CD14-positive monocyte (primary cell): ENCODE measurements around the gene INO80. TPM values are rescaled to one million over a fixed set of nuclear protein-coding genes. Genes with fewer than 3 reads are reported as not detected.

Experiments
- DNase-seq, 3 donors: peaks; one replicate each; pipeline ENCODE4 v3.0.0-alpha.2; 2011 to 2022
- H2AFZ ChIP-seq: 2 replicates; pipeline ENCODE4 v1.6.0; 2012; ENCODE audit warnings: mild to moderate bottlenecking, low read depth, low read length, inconsistent platforms; ENCODE audit not compliant: insufficient read depth, poor library complexity, severe bottlenecking
- H3K27ac ChIP-seq, 2 donors: 1 replicate in 1 of 2; 2 replicates in 1 of 2; pipeline ENCODE4 v1.5.1; 2012 to 2013; ENCODE audit warnings: low read length in 2 of 2, control low read depth in 1 of 2, inconsistent platforms in 1 of 2, low read depth in 1 of 2, mild to moderate bottlenecking in 1 of 2
- H3K27me3 ChIP-seq, 2 donors: one replicate each; pipeline versions ENCODE4 v1.6.0 to v1.6.1; 2011 to 2013; ENCODE audit warnings: low read length in 2 of 2; ENCODE audit not compliant: control insufficient read depth in 2 of 2, insufficient read depth in 2 of 2
- H3K36me3 ChIP-seq, 2 donors: replicated peaks in 1 of 2; 1 replicate in 1 of 2; 2 replicates in 1 of 2; pipeline versions ENCODE4 v1.5.1 to v1.6.1; 2012 to 2013; ENCODE audit warnings: low read length in 2 of 2, control low read depth in 1 of 2, inconsistent platforms in 1 of 2, mild to moderate bottlenecking in 1 of 2; ENCODE audit not compliant: insufficient read depth in 2 of 2, control insufficient read depth in 1 of 2
- H3K4me1 ChIP-seq, 2 donors: 1 replicate in 1 of 2; 2 replicates in 1 of 2; pipeline versions ENCODE4 v1.5.1 to v1.6.1; 2012 to 2013; ENCODE audit warnings: low read length in 2 of 2, control low read depth in 1 of 2, inconsistent platforms in 1 of 2, mild to moderate bottlenecking in 1 of 2, moderate library complexity in 1 of 2; ENCODE audit not compliant: insufficient read depth in 2 of 2, control insufficient read depth in 1 of 2
- H3K4me2 ChIP-seq: replicated peaks from 2 replicates; pipeline ENCODE3; 2012; ENCODE audit warnings: low read length, moderate library complexity, mild to moderate bottlenecking; ENCODE audit not compliant: poor library complexity, severe bottlenecking; ENCODE audit errors: extremely low read depth
- H3K4me3 ChIP-seq, 3 experiments: fragments of 200-600 bp in 1 of 3; sonication (generic) in 1 of 3; replicated peaks in 1 of 3; 1 replicate in 2 of 3; 2 replicates in 1 of 3; pipeline ENCODE4 v1.5.1; 2011 to 2013; ENCODE audit warnings: low read length in 3 of 3, mild to moderate bottlenecking in 3 of 3, control low read depth in 2 of 3, low read depth in 2 of 3, inconsistent platforms in 1 of 3, moderate library complexity in 1 of 3
- H3K79me2 ChIP-seq: 2 replicates; pipeline ENCODE4 v1.6.0; 2012; ENCODE audit warnings: mild to moderate bottlenecking, control low read depth, inconsistent platforms, low read length, moderate library complexity; ENCODE audit not compliant: insufficient read depth
- H3K9ac ChIP-seq: 2 replicates; pipeline ENCODE4 v1.6.0; 2017; ENCODE audit warnings: low read length, mild to moderate bottlenecking; ENCODE audit not compliant: insufficient read depth, poor library complexity, severe bottlenecking
- H3K9me3 ChIP-seq, 2 donors: replicated peaks in 1 of 2; 1 replicate in 1 of 2; 2 replicates in 1 of 2; pipeline versions ENCODE4 v1.5.1 to v1.6.1; 2012 to 2013; ENCODE audit warnings: low read length in 2 of 2, control low read depth in 1 of 2; ENCODE audit not compliant: control insufficient read depth in 1 of 2, insufficient read depth in 1 of 2
- H4K20me1 ChIP-seq: 2 replicates; pipeline ENCODE4 v1.6.0; 2012; ENCODE audit warnings: mild to moderate bottlenecking, low read length, control low read depth, moderate library complexity; ENCODE audit not compliant: insufficient read depth
- H3K27ac Mint-ChIP-seq, 7 donors: one replicate each; pipeline ENCODE4 v1.8.0; 2020; ENCODE audit warnings: mild to moderate bottlenecking in 7 of 7, mixed read lengths in 7 of 7, moderate library complexity in 6 of 7, inconsistent platforms in 2 of 7
- H3K27me3 Mint-ChIP-seq, 3 donors: one replicate each; pipeline ENCODE4 v1.8.0; 2021 to 2022; ENCODE audit warnings: low read depth in 3 of 3, mild to moderate bottlenecking in 3 of 3, mixed read lengths in 3 of 3, moderate library complexity in 3 of 3, inconsistent platforms in 1 of 3
- H3K36me3 Mint-ChIP-seq, 2 donors: one replicate each; pipeline ENCODE4 v1.8.0; 2020; ENCODE audit warnings: mixed read lengths in 2 of 2, inconsistent platforms in 1 of 2, mild to moderate bottlenecking in 1 of 2
- H3K4me1 Mint-ChIP-seq: one replicate; pipeline ENCODE4 v1.8.0; 2020; ENCODE audit warnings: mild to moderate bottlenecking, mixed read lengths
- H3K4me3 Mint-ChIP-seq, 2 donors: one replicate each; pipeline ENCODE4 v1.8.0; 2020; ENCODE audit warnings: mild to moderate bottlenecking in 2 of 2, mixed read lengths in 2 of 2, moderate library complexity in 1 of 2
- H3K9me3 Mint-ChIP-seq, 7 donors: one replicate each; pipeline ENCODE4 v1.8.0; 2020 to 2022; ENCODE audit warnings: mixed read lengths in 7 of 7, mild to moderate bottlenecking in 6 of 7, moderate library complexity in 6 of 7, inconsistent platforms in 2 of 7
- WGBS: methylation state at CpG from one replicate; pipeline ENCODE4 v1.1.5; 2013; ENCODE audit warnings: missing lambda C conversion rate; ENCODE audit not compliant: insufficient coverage; 5-methylcytosine and 5-hydroxymethylcytosine counted together
- intact Hi-C, 2 donors: fragments of 100-400 bp; cut with micrococcal nuclease; formaldehyde crosslinking; loops; one replicate each; pipeline versions ENCODE4 v1.15.0 to v1.15.1; 2023
- polyA plus RNA-seq, 3 donors: library from polyadenylated mRNA; depleted of rRNA in 1 of 3; unstranded in 2 of 3; stranded (reverse) in 1 of 3; fragments of 300-500 nt in 2 of 3; fragments of >200 nt in 1 of 3; fragmentation: Illumina TruSeq in 2 of 3; gene quantifications; 1 replicate in 2 of 3; 2 replicates in 1 of 3; pipeline ENCODE4 v1.2.3, GENCODE V29; 2012 to 2021
- TF ChIP-seq, protein P1 (sequence below): fragments of 200-600 bp; IDR thresholded peaks from one replicate; pipeline ENCODE4 v1.8.0; 2022; ENCODE audit warnings: antibody characterized with exemption, mild to moderate bottlenecking

Gene INO80
- polyA plus RNA-seq, 3 donors: 2.3 to 13.1 (median 2.4) TPM

DNA sequence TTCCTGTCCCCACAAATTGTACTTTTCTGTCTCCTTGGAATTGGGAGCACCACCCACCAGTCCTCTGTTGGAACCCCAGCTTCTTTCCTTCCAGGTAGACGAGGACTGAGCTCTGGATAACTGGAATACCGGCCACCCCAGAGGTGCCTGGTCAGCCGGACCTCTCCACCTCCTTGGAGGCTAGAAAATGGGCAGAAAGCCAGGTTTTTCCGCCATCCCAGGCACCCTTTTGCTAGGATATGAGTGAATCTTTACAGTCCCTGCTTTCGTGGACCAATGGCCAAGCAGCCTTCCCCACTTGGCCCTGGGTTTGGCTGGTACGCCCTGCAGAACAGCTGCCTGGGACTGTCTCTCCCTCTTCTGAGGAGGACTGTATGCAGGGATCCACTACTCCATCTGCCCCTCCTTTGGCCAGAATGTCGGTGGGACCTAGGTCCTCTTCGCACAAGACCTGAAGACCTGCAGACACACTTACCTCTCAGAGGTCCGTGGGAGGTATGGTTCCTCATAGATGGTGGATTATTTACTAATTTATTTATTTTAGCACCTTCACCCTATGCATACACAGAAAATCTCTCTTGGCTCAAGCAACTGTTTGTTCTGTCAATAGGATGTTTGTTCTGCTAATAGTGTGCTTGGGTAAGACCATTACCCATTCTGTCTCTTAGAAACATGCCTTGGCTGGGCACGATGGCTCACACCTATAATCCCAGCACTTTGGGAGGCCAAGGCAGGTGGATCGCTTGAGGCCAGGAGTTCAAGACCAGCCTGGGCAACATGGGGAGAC, 171.4 kb downstream of the INO80 start:
- intact Hi-C loops: loop anchor here in 1 of 2 donors (5.0 to 10.0 kb wide), 2 partner anchors 37 to 80 kb away; no protein-coding TSS in a partner anchor
- Histone ChIP-seq H3K9ac (no peak overlapping the region), H3K4me3 (no peak overlapping the region), H3K9me3 (no peaks in the 10 kb centered on the region), H3K4me1 (peaks cover 33 to 37% of the 10 kb centered on the region in 2 donors), H3K36me3 (no peaks in the 10 kb centered on the region), H3K27ac (no peak overlapping the region), H3K79me2 (no peaks in the 10 kb centered on the region), H3K4me2 (no peak overlapping the region), H3K27me3 (no peaks in the 10 kb centered on the region), H2AFZ (no peak overlapping the region), H4K20me1 (no peaks in the 10 kb centered on the region)
- no peak overlapping the region for H3K27ac Mint-ChIP-seq
- H3K27me3 Mint-ChIP-seq: peaks cover 6 to 14% (median 10%) of the 10 kb centered on the region in 3 donors
- peaks cover 35% of the 10 kb centered on the region for H3K4me1 Mint-ChIP-seq
- WGBS: 100% methylated on average over 6 of the region's 11 CpGs
- DNase-seq: no peak
- TF ChIP-seq, protein P1, sequence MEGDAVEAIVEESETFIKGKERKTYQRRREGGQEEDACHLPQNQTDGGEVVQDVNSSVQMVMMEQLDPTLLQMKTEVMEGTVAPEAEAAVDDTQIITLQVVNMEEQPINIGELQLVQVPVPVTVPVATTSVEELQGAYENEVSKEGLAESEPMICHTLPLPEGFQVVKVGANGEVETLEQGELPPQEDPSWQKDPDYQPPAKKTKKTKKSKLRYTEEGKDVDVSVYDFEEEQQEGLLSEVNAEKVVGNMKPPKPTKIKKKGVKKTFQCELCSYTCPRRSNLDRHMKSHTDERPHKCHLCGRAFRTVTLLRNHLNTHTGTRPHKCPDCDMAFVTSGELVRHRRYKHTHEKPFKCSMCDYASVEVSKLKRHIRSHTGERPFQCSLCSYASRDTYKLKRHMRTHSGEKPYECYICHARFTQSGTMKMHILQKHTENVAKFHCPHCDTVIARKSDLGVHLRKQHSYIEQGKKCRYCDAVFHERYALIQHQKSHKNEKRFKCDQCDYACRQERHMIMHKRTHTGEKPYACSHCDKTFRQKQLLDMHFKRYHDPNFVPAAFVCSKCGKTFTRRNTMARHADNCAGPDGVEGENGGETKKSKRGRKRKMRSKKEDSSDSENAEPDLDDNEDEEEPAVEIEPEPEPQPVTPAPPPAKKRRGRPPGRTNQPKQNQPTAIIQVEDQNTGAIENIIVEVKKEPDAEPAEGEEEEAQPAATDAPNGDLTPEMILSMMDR: no peak
- no peaks in the 10 kb centered on the region for H3K9me3 Mint-ChIP-seq
- H3K4me3 Mint-ChIP-seq: no peak overlapping the region
- H3K36me3 Mint-ChIP-seq: no peaks in the 10 kb centered on the region

DNA sequence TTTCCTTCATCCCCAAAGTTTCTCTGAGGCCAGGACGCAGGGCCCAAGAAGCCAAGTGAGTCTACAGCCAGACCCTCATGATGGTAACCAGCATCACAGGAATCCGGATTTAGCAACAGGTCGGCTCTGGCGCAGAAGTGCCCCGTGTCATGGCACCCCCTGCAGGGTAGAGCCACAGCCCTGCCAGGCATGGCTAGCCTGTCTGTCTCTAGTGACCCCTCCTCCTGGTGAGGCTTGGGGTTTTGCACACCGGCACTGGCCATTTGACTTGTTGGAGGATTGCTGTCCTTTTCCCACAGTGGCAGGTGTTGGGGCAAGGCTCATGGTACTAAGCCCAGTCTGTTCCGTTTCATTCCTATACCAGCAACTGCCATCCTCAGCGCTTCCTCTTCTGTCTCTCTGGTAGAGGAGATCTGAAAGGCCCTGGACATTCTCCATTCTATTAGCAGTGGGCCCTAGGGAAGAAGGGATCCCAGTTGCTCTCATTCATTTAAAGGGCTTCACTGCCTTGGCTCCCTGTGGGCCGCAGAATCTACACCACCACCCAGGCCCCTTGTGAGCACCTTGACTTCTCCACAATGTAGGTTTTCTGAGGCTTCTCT, 172.2 kb downstream of the INO80 start:
- Histone ChIP-seq H3K27ac (no peak overlapping the region), H4K20me1 (no peaks in the 10 kb centered on the region), H3K4me3 (no peak overlapping the region), H3K4me2 (no peak overlapping the region), H3K9ac (no peak overlapping the region), H3K79me2 (no peaks in the 10 kb centered on the region), H3K27me3 (no peaks in the 10 kb centered on the region), H3K36me3 (no peaks in the 10 kb centered on the region), H3K4me1 (peaks cover 34 to 40% of the 10 kb centered on the region in 2 donors), H2AFZ (no peak overlapping the region), H3K9me3 (no peaks in the 10 kb centered on the region)
- intact Hi-C loops: loop anchor here in 1 of 2 donors (5.0 to 10.0 kb wide), 2 partner anchors 37 to 81 kb away; no protein-coding TSS in a partner anchor
- DNase-seq: no peak
- H3K27ac Mint-ChIP-seq: no peak overlapping the region
- peaks cover 7 to 15% (median 13%) of the 10 kb centered on the region in 3 donors for H3K27me3 Mint-ChIP-seq
- H3K4me1 Mint-ChIP-seq: peaks cover 35% of the 10 kb centered on the region
- TF ChIP-seq, protein P1: no peak
- no peaks in the 10 kb centered on the region for H3K9me3 Mint-ChIP-seq
- WGBS: 88% methylated on average over 5 of the region's 9 CpGs
- H3K36me3 Mint-ChIP-seq: no peaks in the 10 kb centered on the region
- H3K4me3 Mint-ChIP-seq: no peak overlapping the region
